Fibroblast of skin of right biceps (primary cell): ENCODE results near the gene HMCN2.

Source experiments
- DNase-seq: peaks from one replicate; pipeline ENCODE4 v3.0.0-alpha.2; 2013

HMCN2 gene

GRCh38 chr9:130473566-130473965, 208.0 kb downstream of the HMCN2 start:
- no peak for DNase-seq

- DNase-seq, result no peak
Observed at GRCh38 chr9:130474106-130474505, 208.5 kb downstream of the HMCN2 start.

GRCh38 chr9:130476151-130476730, 210.7 kb downstream of the HMCN2 start:
- no peak for DNase-seq

GRCh38 chr9:130477564-130477963, 212.0 kb downstream of the HMCN2 start:
- DNase-seq, result no peak

- DNase-seq, result no peak
Observed at GRCh38 chr9:130478152-130478551, 212.6 kb downstream of the HMCN2 start.

- no peak for DNase-seq
Observed at GRCh38 chr9:130478736-130479575, 213.4 kb downstream of the HMCN2 start.

GRCh38 chr9:130479587-130479986, 214.0 kb downstream of the HMCN2 start:
- no peak for DNase-seq

GRCh38 chr9:130480673-130481072, 215.1 kb downstream of the HMCN2 start:
- DNase-seq, result no peak

- DNase-seq, result peak; percentile 25
Observed at GRCh38 chr9:130482463-130482862, 216.9 kb downstream of the HMCN2 start.

- DNase-seq, result no peak
Observed at GRCh38 chr9:130483371-130483971, 217.9 kb downstream of the HMCN2 start.
